GM21447 (cell line): ENCODE data around the gene ROPN1B.
A peak's percentile ranks its signal among the peaks of the same experiment; 100 is the strongest.
"Not testable (repeated sequence)": the region's sequence is repeated elsewhere in the genome, so short reads cannot be mapped to it uniquely, and the experiment has no call there.

Experiments used
- ATAC-seq: cut with Tn5 transposase; IDR thresholded peaks from one replicate; pipeline ENCODE4 v1.9.1; 2021; ENCODE audit not compliant: unreplicated experiment

Gene ROPN1B

DNA sequence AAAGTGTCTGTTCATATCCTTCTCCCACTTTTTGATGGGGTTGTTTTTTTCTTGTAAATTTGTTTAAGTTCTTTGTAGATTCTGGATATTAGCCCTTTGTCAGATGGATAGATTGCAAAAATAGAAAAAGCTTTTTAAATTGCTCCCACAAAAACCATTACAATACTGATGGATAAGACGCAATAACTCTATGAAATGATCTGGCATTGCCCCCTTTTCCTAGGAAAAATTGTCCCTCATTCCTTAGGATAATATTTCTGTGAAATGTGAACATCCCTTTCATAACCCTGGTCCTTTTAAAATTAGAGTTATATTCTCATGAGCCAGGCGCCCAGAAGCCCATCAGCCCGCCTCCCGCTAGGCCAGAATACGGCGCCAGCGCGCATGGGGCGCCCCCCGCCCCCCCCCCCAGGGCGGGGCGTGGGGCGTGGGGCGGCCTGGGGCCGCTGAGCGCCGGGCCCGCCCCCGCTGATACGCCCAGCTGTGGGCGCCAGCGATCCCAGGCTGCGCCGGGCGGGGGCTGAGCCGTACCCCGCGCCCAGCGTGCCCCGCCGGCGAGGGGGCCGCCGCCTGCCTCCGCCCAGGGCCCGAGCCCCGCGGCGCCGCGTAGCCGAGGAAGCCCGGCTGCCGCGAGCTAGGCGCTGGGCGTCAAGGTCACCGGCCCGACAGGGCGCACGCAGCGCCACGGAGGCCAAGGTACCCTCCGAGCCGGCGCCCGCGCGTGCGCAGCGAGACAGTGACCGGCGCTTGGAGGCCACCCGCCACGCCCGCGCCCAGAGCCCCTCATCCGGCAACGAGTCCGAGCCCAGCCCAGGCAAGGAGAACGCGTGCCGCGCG is 11.1 kb upstream of the ROPN1B start:
- ATAC-seq, result no peak

DNA sequence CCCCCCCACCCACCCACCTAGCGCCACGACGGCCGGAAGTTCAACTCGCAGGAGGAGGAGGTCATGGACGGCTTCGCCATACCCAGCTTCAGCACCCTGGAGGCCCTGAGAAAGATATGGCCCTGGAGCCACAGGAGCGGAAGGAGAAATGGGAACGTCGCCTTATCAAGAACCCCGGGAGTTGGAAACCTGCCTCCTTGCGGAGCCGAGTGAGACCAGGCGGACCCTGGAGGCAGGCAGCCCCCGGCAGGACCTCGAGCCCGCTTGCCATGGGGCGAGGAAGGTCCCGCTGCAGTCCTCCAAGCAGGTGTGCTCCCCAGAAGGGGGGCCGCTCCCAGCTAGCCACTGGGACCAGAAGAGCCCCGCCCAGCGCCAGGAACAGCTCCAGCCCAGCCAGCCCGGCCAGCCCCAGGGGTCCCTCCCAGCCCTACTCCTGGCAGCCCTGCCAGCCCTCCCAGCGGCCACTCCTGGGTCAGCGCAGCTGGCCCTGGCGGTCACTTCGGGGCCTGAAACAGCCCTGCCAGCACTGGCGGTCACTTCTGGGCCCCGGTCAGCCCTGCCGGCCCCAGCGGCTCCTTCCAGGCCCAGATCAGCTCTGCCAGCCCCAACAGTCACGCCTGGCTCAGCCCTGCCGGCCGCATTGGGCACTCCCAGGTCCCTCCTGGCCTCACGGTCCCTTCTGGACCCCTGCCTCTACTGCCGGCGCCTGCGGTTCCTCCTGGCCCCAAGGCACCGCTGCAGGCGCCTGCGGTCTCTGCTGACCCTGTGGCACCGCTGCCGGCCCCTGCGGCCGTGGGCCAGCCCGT is 10.3 kb upstream of the ROPN1B start:
- ATAC-seq, result no peak

DNA sequence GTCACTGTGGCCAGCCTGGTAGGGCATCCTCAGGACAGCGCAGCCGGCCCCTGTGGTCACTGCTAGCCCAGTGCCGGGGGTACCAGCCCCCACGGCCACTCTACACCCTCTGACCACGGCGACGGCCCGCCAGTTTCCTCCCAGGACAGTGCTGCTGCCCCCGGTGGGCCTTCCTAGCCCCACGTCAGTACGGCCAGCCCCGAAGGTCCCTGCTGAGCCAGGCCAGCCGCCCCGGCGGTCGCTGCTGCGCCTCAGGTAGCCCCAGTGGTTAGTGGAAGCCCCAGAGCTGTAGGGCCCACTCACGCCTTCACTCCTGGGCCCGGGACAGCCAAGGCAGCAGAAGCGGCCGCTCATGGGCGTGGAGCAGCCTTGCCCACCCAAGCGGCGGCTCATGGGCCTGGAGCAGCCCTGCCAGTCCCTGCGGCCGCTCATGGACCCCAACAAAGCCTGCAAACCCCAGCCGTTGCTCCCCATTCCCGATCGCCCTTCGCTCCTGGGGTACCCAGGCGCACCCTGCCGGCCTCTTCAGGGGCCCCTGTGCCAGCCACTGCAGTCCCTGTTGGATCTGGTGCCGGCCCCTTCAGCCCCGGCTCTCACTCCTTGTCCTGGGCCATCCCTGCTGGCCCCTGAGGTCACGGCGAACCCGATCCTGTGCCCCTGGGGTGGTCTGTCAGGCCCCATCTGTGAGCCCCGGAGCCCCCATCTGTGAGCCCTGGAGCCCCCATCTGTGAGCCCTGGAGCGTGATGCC is 9.5 kb upstream of the ROPN1B start:
- ATAC-seq, result no peak

DNA sequence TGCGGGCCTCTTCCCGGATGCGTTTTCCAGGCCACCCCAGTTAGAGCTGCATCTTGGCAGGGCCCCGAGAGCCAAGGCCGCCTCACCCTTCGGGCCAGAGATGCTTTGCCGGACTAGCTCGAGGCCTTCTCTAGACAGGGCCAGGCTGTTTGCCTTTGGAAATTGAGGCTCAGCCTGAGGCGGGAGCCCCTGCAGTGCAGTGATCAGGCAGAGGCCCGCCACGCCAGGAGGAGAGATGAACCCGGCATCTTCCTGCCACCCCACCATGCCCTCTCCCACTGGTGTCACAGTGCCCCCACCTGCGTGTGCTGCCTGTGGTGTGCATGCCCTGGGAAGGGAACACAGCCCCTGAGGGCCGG is 8.9 kb upstream of the ROPN1B start:
- ATAC-seq, result no peak

DNA sequence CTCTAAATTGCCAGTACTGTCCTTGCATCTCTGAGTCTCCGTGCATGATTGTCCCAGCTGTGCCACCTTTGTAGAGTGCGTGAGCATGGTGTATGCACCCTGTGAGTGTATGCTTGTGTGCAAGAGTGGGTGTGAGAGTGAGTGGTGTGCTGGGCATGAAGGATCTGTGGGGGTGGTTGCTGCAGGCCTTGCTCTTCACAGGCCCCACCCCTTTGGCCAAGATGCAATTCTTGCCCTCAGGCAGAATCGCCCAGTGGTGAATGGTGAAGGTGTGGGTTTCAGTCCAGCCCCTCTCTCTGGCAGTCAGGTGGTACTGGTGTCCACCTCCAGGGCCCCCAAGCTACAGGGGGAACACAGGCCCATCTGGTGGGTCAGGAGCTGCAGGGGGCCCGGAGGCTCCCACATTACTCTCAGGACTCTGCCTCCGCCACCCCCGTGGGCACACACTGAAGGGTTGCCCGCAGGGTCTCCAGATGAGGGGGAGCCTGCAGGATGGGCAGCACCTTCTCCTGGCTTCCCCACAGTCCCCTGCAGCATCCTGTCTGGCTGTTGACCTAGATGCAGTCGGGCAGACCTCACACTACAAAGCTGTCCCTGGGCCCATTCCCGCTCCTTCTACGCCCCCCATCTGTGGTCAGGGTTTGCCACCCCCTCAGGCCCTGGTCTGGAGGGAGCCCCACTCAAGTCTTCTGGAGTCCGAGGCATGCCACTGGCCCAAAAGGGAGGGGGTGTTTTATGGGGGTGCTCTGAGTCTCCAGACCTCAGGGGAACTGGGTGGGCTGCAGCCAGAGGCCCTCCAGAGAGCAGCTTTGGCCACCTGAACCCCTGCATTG is 8.3 kb upstream of the ROPN1B start:
- ATAC-seq, result no peak

DNA sequence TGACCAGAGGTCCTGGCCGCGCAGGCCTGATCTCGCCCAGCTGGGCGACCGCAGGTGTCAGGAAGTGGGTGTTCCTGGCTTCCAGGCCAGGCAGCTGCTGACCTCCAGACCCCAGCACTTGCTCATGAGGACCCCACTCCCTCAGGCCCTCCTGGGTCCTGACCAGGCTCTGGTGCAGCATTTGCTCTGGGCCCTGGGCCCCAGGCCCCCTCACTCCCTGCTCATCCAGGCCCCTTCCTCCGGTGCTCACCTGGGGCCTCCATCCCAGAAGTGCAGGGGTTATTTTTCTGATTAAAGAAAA is 7.7 kb upstream of the ROPN1B start:
- no peak for ATAC-seq

DNA sequence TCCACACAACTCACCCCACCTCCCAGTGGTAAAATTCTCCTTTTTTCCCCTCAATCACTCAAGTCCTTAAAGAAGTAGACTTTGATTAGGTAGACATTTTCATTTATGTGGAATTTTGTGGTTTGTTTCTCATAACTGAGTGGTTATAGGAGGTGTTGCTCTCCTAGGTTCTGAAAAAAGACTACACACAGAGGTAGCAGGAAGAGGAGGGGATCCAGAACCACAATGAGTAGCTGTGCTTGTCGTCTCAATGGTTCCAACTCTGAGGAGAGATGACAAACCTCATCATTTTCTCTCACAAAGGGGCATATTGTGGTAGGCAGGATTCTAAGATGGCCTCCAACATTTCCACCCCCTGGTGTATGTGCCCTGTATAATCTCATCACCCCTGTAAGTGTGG is 5.1 kb upstream of the ROPN1B start:
- not testable (repeated sequence) for ATAC-seq

DNA sequence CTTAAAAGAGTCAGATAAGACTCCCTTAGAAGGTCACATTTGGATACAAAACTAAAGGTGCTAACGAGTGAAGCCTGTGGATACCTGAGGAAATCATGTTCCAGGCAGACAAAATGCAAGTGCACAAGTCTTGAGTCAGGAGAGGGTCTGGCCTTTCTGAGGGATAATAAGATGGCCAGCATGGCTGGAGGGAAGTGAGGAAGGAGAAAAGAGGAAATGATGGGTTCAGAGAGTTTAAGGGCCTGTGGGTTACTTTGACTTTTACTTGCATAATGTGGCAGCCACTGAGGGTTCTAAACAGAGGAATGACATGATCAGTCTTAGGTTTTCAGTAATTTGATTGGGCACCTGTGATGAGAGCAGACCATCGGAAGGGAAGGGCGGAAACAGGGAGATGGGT is 3.5 kb upstream of the ROPN1B start:
- no peak for ATAC-seq

DNA sequence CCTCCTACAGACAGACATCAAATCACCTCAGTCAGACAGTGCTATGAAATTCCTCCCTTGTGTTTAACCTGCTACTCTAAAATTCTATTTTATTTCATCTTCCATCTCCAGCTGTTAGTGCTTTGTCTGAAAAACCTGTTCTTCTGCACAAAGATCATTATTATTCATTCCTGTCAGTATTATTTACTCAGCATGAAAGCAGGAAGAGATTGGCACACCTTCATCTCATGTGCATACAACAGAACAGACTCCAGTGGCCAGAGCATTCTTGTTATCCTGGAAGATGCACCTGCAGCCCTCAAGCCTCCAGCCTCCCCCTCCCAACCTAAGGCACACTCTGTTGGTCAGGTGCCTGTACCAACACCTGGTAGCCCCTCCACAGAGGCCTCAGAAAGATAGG is 1.8 kb upstream of the ROPN1B start:
- ATAC-seq, result no peak

DNA sequence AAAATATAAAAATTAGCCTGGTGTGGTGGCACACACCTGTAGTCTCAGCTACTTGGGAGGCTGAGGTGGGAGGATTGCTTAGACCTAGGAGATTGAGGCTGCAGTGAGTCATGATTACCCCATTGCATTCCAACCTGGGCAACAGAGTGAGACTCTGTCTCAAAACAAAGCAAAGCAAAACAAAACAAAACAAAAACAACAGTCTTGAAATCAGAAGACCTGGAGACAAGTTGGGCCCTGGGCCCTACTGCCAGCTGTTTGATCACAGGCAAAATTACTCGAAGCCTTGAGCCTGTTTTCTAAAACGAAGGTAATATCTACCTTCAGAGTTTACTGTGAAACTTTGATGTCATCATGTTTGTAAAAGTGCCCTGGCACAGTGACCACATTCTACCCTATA is 857 bp upstream of the ROPN1B start:
- ATAC-seq, result not testable (repeated sequence)

DNA sequence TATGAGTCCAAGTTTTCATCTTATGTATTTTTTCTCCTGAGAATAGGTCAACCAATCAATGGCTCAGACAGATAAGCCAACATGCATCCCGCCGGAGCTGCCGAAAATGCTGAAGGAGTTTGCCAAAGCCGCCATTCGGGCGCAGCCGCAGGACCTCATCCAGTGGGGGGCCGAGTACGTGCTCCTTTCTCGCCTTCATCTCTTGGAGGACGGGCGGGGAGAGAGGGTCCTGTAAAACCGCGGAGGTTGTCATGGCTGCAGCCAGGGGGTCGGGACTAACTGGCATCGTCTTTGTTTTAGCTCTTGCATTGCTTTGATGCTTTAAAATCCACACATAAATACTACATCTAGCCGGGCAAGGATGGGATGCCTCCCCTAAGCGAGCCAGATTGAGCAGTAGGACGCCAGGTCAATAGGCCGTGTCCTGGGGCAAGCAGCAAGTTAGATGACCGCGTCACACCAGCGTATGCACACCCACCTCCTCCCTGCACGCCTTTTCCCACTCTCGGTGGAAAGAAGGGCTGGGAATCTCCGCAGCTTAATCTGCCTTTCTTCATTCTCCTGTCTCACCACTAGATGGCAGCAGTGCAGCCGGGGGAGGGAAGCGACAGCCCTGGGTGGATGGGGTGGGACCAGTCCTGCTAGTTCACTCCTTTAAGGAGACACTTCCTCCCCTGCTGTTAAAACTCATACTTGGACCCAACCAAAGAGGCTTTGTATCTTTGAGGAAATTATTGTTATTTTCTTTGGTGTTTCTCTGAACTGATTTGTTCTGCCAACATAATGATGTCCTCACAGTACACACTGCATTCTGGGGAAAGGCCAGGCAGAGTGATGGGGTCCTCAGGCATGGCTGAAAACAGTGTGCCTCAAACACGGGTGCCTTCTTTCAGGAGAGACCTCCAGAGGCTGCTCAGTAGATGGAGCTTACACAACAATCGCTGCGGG is 3.3 kb downstream of the ROPN1B start:
- not testable (repeated sequence) for ATAC-seq

DNA sequence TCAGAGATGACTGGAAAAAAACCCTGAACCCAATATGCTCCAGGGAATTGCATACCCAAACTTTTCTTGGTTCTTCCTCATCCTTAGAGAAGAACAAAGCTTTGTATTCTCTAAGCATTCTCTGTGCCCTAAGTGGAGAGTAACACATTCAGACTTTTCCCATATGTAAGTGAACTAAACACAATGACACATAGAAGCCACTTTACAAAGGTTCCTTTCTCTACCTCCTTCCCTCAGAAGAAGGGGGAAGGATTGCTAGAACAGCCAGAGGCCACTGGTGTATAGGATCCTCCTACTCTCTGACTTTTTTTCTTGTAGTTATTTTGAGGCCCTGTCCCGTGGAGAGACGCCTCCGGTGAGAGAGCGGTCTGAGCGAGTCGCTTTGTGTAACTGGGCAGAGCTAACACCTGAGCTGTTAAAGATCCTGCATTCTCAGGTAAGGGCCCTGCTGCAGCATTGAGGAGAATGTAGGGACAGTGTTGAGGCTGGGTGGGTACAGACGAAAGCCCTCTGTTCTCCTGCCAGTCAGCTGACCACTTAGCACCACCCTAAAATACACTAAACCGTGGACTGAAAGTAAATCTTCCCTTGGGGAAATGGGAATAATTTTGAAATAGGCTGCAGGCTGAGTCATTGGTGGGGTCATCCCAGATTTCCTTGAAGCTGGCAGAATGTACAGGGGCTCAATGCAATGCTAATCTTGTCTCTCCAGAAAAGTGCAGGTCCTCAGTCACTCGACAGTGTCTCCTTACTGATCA is 6.4 kb downstream of the ROPN1B start:
- ATAC-seq, result not testable (repeated sequence)

DNA sequence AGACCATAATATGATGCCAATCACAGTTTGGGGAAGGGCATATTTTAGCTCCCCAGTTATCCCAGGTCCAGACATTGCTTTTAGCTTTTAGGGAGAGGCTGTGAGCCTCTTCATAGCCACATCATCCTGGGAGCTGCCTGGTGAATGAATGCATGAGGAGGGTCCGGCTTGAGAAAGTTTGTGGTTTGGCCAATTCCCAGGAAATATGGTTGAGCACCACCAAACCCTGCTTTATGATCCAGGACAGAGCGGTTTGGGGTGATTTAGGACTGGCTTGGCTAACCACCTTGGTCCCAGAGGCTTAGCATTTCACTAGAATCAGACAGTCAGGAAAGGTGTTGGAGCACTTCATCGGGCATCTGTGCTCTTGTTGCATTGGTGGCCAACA is 7.0 kb downstream of the ROPN1B start:
- ATAC-seq, result not testable (repeated sequence)

DNA sequence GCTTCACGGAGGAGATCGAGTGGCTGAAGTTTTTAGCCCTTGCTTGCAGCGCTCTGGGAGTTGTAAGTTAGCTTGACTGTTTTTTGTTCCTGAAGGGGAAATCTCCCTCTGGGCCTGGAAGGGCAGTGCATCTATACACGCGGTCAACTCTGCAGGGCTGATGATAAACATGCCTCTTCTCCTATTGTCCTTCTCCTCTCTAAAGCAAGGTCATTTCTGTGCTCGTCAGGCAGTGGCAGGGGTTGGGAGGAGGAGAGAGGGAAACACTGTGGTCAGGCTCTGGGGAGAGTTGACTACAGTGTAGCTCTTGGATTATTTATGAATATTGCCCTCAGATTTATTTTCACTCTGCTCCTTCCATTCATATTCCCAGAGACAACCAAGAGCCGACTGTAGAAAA is 8.1 kb downstream of the ROPN1B start:
- ATAC-seq, result not testable (repeated sequence)

DNA sequence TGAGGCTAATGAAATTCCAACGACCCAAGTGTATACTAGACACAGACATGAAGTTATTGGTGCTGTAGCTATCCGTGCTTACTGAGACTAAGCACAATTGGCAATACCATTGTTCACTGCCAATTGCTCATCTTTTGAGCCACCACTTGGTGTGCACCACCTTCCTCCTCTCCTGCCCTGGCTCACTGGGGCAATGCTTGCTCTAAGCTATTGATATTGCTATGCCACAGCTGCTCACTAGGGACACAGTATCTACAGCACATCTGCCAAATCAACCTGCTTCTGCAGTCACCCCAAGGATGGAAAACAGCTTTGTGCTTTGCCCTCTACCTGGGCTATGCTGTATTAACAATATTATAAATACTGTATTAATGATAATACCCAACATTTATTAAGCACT is 16.0 kb downstream of the ROPN1B start:
- not testable (repeated sequence) for ATAC-seq

DNA sequence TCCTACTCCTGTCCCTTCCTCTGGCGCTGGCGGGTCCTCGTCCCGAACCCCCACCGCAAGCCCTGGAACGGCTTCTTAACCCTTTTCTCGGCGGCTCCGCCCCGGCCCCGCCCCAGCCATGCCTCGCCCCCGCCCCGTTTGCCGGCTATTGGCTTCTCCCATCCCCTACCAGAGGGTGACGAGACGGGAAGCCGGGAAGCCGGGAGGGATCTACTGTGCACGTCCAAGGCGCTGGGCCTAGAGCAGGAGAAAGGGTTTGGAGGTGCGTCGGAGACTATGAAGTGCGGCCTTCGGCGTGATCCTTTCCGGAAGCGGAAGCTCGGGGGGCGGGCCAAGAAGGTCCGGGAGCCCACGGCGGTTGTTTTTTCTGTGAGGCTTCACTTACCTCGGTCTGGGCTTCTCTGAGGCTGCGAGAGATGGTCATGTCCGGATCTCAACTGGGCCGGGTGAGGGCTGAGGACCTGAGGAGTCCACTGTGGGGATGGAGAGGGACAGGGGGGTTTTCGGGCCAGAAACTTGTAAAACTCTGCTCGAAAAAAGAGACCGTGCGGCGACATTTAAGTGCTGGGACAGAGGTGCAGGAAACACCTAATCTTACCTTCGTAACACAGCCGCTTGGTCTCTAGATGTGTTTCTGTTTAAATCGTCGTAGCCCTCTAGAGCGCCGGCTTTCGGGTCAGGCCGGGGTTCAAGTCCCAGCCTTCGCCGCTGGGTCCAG is 21.4 kb downstream of the ROPN1B start:
- peak; percentile 79 for ATAC-seq

DNA sequence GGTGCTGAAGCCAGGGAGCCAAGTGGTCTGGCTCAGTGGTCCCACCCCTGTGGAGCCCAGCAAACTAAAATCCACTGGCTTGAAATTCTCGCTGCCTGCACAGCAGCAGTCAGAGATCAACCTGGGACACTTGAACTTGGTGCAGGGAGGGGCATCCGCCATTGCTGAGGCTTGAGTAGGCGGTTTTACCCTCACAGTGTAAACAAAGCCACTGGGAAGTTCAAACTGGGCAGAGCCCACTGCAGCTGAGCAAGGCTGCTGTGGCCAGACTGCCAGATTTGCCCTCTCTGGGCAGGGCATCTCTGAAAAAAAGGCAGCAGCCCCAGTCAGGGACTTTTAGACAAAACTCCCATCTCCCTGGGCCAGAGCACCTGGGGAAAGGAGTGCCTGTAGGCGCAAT is 27.8 kb downstream of the ROPN1B start:
- ATAC-seq, result not testable (repeated sequence)

DNA sequence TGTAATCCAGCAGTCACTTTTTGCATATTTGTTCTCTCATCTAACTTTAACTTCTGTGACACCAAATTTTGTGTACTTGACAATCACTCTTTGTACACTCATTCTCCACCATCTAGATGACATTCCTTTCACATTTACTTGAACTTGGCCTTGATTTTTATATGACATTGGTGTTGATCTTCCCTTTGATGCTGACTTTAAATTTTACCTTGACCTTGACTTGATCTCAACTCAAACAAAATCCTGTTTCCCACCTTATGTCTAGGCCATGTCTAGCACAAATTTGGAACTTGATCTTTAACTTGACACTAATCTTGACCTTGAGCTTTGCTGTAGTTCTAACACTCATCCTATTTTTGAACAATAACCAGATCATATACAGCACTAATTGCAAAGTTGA is 33.2 kb downstream of the ROPN1B start:
- no peak for ATAC-seq
